Fibroblast of the aortic adventitia (primary cell): Measurements from ENCODE around the gene PIK3IP1. TPM values are rescaled to one million over a fixed set of nuclear protein-coding genes. Genes with fewer than 3 reads are reported as not detected.
"Not testable (repeated sequence)": the region's sequence is repeated elsewhere in the genome, so short reads cannot be mapped to it uniquely, and the experiment has no call there.

ENCODE experiments used
- DNase-seq: peaks from one replicate; pipeline ENCODE4 v3.0.0-alpha.2; 2010; ENCODE audit warnings: low read depth
- H3K4me3 ChIP-seq: 2 replicates; pipeline ENCODE4 v1.5.1; 2011; ENCODE audit warnings: low read depth, mild to moderate bottlenecking, control low read depth, low read length, moderate library complexity
- small RNA-seq: library from RNA; depleted of rRNA; stranded (forward); fragments of <200 nt; gene quantifications from one replicate; pipeline ENCODE3, GENCODE V24; 2012
- total RNA-seq: library from RNA; depleted of rRNA; stranded (reverse); fragments of >200 nt; gene quantifications from 2 replicates; pipeline ENCODE4 v1.2.3, GENCODE V29; 2012; ENCODE audit warnings: low replicate concordance
- TF ChIP-seq, protein P1 (sequence below): IDR thresholded peaks from 2 replicates; pipeline ENCODE4 v1.5.1; 2011; ENCODE audit warnings: mild to moderate bottlenecking, low read length, control low read depth, inconsistent platforms; ENCODE audit not compliant: insufficient read depth

The PIK3IP1 gene
- total RNA-seq, 1 donor: 13.2 TPM

DNA sequence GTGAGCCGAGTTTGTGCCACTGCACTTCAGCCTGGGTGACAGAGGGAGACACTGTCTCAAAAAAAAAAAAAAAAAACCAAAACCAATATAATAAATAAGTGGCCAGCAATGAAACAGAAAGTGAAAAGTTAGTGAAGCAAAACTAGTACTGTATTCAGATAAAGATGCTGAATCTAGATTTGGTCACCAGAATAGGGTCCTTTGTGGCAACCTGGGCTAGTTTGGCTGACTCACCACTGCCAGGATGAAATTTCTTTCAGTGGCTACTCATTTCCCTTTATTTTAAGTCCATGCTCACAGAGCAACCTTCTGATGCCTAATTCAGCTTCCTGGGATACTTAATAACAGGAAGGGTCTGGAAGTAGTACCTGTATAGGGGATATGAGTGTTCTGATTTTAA is 54.2 kb downstream of the PIK3IP1 start:
- TF ChIP-seq, protein P1, sequence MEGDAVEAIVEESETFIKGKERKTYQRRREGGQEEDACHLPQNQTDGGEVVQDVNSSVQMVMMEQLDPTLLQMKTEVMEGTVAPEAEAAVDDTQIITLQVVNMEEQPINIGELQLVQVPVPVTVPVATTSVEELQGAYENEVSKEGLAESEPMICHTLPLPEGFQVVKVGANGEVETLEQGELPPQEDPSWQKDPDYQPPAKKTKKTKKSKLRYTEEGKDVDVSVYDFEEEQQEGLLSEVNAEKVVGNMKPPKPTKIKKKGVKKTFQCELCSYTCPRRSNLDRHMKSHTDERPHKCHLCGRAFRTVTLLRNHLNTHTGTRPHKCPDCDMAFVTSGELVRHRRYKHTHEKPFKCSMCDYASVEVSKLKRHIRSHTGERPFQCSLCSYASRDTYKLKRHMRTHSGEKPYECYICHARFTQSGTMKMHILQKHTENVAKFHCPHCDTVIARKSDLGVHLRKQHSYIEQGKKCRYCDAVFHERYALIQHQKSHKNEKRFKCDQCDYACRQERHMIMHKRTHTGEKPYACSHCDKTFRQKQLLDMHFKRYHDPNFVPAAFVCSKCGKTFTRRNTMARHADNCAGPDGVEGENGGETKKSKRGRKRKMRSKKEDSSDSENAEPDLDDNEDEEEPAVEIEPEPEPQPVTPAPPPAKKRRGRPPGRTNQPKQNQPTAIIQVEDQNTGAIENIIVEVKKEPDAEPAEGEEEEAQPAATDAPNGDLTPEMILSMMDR: no peak
- no peak for DNase-seq
- no peak overlapping the region for H3K4me3 ChIP-seq

GRCh38 chr22:31236044-31236443 is 56.2 kb downstream of the PIK3IP1 start:
- H3K4me3 ChIP-seq, DNase-seq: not testable (repeated sequence)

DNA sequence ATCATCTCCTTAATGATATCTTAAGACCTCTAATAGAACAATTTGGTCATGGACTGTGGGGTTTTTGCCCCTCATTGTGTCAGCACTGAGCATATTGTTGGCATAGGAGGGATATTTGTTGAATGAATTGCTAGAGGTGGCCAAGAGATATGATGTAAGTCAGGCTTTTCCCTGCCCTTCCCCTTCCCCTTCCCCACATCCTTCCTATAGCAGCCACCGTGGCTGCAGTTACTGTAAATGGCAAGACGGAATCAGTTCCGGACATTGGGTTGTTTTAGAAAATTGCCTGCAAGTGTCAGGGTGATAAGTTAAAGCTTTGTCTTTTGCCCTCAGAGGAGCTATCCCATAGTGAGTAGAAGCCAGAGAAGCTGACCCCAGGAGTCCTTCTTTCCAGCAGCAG is 57.2 kb downstream of the PIK3IP1 start:
- DNase-seq: no peak
- TF ChIP-seq, protein P1: no peak
- H3K4me3 ChIP-seq: no peak overlapping the region

- no peak overlapping the region for H3K4me3 ChIP-seq
- DNase-seq: no peak
- TF ChIP-seq, protein P1: no peak
Measured at GRCh38 chr22:31233001-31233400, 59.3 kb downstream of the PIK3IP1 start.

Small RNA genes within 50 kb of the gene (small RNA-seq; reads per million reads assigned to genes)
- not detected for gene RNA5SP496

Other genes starting within 250 kb of the PIK3IP1 start
- 35.2 and 63.5 TPM in 2 replicates for gene SMTN, start 211.2 kb downstream of the PIK3IP1 start, total RNA-seq
- 82.0 and 97.9 TPM in 2 replicates for gene SELENOM, start 184.9 kb downstream of the PIK3IP1 start, total RNA-seq
- under 0.01 and 0.41 TPM in 2 replicates for gene INPP5J, start 169.5 kb downstream of the PIK3IP1 start, total RNA-seq
- gene PLA2G3, start 152.0 kb downstream of the PIK3IP1 start, total RNA-seq: 0.08 and 0.09 TPM in 2 replicates
- 23.2 and 35.8 TPM in 2 replicates for gene RNF185, start 132.3 kb downstream of the PIK3IP1 start, total RNA-seq
- gene LIMK2, start 80.2 kb downstream of the PIK3IP1 start, total RNA-seq: 10.0 and 51.5 TPM in 2 replicates
- 14.3 and 16.1 TPM in 2 replicates for gene PATZ1, start 53.9 kb upstream of the PIK3IP1 start, total RNA-seq
- 74.3 and 89.4 TPM in 2 replicates for gene DRG1, start 107.1 kb upstream of the PIK3IP1 start, total RNA-seq
- gene EIF4ENIF1, start 197.4 kb upstream of the PIK3IP1 start, total RNA-seq: 15.4 and 22.1 TPM in 2 replicates
- 19.9 and 20.3 TPM in 2 replicates for gene SFI1, start 204.0 kb upstream of the PIK3IP1 start, total RNA-seq